SIG-M5 (cell line): ENCODE data around the gene IKZF1.

ENCODE experiments used
- DNase-seq: peaks from one replicate; lab custom pipeline; 2025; lab: John Stamatoyannopoulos, UW

The IKZF1 gene

DNA sequence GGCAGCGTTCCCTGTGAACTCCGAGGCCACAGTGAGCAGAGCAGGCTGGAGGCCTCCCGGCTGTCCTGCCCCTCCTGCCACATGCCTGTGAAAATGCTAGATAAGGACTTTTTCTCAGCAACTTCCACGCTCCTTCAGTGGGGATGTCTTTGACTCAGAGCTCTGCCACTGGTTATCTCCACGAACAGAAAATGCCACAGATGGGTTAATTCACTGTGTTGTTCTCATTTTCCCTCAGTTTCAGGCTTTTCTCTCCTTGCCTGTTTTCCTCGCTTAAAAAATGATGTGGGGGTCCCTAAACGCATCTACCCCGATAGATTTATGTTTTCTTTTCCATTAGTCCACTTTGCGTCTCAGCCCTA lies 51.3 kb downstream of the IKZF1 start:
- no peak for DNase-seq

- DNase-seq: peak; percentile 99
These were observed 51.9 kb downstream of the IKZF1 start for GRCh38 chr7:50356212-50356944.

DNA sequence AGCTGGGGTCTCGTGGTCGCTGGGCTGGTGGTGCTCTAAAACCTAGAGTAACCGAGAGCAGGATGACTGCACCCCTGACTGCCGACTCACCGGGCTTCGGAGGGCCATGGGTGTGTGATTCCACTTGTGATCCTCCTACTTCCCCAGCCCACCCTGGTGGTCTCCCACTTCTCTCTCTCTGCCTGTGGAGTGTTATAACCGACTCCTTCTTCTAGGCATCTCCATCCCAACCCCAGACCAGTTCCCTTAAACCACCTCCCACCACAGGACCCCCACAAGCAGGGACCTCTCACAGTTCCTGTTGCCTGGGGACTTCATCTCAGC lies 52.4 kb downstream of the IKZF1 start:
- DNase-seq: no peak

DNA sequence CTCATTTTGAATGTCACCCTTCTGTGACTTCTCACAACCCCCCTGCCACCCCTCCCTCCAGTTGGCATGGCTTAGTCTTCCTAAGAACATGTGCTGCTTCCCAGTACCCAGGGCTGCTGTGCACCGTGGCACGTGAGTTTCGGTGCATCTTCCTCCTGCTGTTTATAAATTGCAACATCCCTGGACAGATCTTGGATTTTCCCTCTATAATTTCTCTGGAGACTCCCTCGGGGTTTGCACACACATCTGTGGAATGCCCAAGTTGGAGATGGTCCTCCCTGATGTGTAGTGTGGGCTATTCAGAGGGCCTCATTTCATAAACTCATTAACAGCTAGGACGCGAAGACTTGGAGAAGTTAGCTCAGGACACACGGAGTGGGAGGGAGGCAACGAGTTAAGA lies 52.9 kb downstream of the IKZF1 start:
- DNase-seq: no peak

- no peak for DNase-seq
These were observed 53.7 kb downstream of the IKZF1 start for GRCh38 chr7:50358041-50358705.

GRCh38 chr7:50358779-50359178 lies 54.3 kb downstream of the IKZF1 start:
- DNase-seq: no peak

- DNase-seq: no peak
These were observed 54.9 kb downstream of the IKZF1 start for GRCh38 chr7:50359258-50359994.

GRCh38 chr7:50359995-50360925 lies 55.7 kb downstream of the IKZF1 start:
- no peak for DNase-seq

DNA sequence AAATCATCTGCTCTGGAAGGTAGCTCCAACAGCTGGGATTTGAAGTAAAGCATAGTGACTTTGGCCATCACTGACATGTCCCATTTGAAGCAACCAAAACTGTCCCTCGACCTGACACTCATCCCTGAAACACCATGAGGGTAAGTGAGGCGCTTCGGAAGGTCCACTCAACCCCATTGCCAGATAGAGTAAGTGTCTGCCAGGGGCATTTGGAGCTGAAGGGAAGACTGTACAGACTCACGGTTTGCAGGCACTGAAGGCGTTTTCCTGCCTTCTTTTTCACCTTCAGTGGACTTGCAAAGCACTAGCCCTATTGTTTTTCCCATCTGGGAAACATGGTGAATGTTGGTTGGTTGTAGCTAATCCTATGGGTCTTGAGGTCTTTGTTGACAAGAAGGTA lies 57.6 kb downstream of the IKZF1 start:
- DNase-seq: no peak

DNA sequence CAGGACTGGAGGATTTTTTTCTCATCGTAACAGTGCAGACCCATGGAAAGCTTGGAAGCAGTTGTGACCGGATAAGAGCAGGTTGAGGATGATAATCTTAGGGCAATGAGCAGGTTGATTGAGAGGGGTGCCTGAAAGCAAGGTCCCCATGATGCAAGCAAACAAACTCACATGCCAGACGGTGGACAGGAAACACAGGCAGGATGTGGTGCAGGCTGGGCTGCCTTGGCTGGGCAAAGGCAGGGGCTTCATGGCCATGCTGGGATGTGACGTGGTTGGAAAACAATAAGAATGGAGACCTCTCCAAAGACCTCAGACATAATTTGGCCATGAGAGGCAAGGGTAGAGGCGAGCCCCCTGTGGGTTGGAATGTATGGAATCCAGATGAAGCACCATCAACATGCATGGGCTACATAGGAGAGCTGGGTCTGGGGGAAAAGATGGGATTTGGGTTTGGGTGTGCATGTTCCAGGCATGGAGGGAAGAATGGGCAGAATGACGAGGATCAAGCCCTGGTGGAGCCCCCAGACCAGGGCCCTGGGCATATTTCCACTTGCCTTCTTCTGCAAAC lies 58.3 kb downstream of the IKZF1 start:
- DNase-seq: no peak

GRCh38 chr7:50363327-50364060 lies 59.0 kb downstream of the IKZF1 start:
- DNase-seq: no peak

DNA sequence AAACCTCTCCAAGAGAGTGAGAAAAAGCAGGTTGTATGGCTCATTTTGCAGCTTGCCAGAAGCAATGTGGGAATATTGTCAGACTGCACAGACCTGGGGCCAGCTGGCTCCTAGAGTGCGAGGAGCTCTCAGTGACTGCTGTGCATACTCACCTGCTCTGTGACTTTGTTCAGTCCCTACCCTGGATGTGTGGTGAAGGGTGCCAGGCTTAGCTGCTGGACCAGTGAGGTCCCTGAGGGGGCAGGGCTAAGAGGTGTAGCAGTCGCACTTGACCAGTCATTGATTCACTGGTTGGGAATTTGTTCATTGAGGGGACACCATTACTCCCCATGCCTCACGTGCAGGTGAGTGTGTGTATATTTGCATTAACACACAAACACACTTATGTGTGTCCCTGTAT lies 60.1 kb downstream of the IKZF1 start:
- DNase-seq: no peak

DNA sequence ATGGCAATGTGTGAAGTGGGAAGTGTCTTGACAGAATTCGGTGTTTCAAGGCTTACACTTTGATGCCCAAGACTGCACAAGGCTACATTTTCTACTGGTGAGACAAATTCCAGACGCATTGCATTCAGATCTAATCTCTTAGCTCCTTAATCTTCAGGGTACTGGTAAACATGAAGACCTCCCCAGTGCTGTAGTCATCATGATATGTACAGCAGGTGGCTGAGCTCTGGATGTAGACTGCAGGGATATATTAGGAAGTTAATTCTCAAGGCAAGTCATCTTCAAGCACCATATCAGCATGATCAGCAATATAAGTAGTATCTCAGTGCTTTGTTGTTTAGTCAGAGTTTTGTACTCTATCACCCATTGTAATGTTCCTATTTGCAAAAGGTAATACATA lies 61.8 kb downstream of the IKZF1 start:
- no peak for DNase-seq

DNA sequence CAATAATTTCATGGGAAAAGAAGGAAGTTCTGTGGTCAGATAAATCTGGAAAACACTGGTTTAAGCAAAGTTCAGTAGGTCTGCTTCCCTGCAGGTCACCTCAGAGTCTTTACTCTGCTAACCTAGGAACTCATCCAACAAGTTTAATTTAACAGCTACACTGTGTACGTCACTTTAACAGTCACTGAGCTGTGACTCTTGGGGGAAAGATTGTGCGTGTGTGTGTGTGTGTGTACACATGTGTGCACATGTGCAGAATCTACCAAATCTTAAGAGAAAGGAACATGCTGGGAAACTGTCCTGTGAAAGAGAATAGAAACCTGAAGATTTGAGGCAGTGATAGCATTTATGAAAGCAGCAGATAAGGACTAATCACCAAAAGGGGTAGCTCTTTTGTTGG lies 62.6 kb downstream of the IKZF1 start:
- DNase-seq: no peak

DNA sequence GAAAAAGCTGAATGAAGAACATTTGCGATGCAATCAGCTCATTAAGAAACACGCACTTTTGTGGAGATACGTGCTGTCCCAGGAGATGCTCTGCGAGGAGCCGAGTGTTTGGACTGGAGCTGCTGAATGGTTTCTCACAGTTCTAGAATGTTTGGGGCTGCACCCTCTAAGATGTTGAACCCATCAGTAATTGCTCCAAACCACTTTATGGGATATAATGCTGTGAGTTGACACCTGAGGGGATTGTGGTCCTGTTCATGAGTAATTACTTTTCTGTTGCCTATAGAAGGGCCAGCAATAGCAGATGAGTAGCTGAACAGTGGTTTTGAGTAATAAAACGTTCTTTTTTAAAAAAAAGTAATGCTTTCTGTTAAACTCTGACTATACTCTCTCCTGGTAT lies 63.1 kb downstream of the IKZF1 start:
- no peak for DNase-seq

- no peak for DNase-seq
These were observed 63.9 kb downstream of the IKZF1 start for GRCh38 chr7:50368366-50368765.

DNA sequence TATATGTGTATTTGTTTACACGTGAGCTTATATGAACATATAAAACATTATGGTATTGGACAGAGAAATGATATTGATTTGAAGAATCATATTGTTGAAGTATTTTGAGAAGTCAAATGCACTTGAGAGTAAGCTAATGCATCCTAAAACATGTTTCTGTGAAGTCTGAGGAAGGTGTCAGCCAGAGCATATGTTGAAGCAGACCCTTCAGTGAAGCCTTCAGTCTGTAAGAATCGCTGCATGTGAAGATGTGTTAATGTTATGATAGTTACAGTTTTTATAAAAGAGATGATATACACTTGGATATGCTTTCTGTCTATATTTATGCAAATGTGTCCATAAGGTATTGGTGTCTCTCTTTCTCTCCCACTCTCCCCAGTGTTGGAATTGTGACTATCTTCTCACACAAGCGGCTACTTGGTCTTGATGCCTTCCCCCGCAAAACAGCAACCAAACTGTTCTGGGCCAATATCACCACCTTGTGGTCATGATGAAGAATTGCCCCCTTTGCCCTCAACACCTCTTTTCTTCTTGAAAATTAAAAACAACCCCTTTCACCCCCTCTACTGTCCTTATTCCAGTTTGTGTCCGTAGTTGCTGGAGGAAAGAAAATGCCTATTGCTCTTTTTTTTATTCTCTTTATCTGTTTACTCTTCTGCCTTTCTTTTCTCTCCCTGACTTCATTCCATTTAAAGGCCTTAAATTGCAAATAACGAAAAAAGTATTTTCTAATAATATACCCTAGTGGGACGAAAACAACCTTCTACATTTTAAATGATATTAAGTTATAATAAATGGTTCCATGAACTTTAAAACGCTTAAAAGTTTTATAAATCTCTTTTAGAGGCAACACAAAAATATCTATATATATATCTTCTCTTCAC lies 64.9 kb downstream of the IKZF1 start:
- no peak for DNase-seq

GRCh38 chr7:50370884-50371283 lies 66.4 kb downstream of the IKZF1 start:
- DNase-seq: no peak

DNA sequence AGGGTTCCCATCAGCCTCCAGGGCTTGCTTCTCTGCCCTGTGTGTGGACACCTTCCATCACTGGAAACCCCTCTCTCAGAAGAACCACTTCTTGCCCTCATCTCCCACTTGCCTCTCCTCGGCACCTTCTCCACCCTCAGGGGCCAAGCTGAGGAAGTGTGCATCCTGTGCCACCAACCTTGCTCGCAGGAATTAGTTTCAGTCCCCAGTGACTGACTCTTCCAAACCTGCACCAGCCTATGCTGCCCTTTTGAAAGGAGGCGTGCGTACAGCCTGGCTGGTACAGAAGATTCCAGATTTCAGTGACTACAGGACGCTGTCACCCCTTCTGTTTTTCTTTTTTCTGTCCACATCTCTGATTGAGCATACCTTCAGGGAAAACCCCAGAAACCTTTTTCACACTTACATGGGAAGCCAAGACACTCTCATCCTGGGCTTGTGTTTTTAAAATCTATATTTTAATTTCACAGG lies 67.1 kb downstream of the IKZF1 start:
- no peak for DNase-seq

GRCh38 chr7:50372923-50373322 lies 68.4 kb downstream of the IKZF1 start:
- DNase-seq: no peak
